ENCODE measurements around the gene TMEM117. TPM values are rescaled to one million over a fixed set of nuclear protein-coding genes. Genes with fewer than 3 reads are reported as not detected.
A peak's percentile ranks its signal among the peaks of the same experiment; 100 is the strongest.
"Not testable (repeated sequence)": the region's sequence is repeated elsewhere in the genome, so short reads cannot be mapped to it uniquely, and the experiment has no call there.

Gene TMEM117
- polyA plus RNA-seq, 1 experiment, result 4.3 TPM

DNA sequence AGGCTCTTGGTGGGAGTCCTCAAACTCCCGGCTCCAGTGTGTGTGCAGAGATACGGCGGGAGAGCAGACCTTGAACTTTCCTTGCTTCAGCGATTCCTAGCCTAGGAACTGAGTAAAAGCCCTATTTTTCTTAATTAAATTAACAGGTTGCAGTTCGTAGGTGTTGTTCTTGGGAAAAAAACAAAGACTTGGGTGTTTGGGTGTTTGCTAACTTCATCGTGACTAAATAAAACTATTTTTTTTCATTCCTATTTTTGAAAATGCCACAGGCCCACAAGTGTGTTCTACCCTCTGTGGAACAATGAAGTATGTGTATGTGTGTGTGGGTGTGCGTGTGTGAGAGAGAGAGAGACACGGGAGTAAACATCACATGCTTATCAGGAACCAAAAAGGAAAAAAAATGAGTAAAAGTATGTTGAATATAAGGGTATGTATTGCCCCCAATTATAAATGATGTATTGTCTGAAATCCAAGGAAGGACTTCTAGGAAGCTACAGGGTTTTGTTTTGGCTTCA, 651 bp downstream of the TMEM117 start:
- peak; percentile 3 for DNase-seq (ENCODE audit: low read depth)
- no peaks in the 10 kb centered on the region for H3K36me3 ChIP-seq (ENCODE audit: control insufficient read depth, insufficient read depth, low read length)
- peak overlapping the region; percentile 66 for H3K4me3 ChIP-seq (ENCODE audit: low read depth, low read length)
- no peaks in the 10 kb centered on the region for H3K27me3 ChIP-seq (ENCODE audit: control insufficient read depth, insufficient read depth, low read length)
- ChIA-PET CTCF (no interaction called here), POLR2A (no interaction called here)
- TF ChIP-seq, protein P1, sequence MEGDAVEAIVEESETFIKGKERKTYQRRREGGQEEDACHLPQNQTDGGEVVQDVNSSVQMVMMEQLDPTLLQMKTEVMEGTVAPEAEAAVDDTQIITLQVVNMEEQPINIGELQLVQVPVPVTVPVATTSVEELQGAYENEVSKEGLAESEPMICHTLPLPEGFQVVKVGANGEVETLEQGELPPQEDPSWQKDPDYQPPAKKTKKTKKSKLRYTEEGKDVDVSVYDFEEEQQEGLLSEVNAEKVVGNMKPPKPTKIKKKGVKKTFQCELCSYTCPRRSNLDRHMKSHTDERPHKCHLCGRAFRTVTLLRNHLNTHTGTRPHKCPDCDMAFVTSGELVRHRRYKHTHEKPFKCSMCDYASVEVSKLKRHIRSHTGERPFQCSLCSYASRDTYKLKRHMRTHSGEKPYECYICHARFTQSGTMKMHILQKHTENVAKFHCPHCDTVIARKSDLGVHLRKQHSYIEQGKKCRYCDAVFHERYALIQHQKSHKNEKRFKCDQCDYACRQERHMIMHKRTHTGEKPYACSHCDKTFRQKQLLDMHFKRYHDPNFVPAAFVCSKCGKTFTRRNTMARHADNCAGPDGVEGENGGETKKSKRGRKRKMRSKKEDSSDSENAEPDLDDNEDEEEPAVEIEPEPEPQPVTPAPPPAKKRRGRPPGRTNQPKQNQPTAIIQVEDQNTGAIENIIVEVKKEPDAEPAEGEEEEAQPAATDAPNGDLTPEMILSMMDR (IDR thresholded peaks at IDR 0.05; ENCODE audit: insufficient read depth, low read depth, low read length), result no peak

GRCh38 chr12:43840338-43840737, 4.5 kb downstream of the TMEM117 start:
- ChIA-PET CTCF (interaction anchor here (0.8 to 1.3 kb wide), 2 partner anchors 42 to 1108 kb away, joined by 3 read pairs; no protein-coding TSS in a partner anchor), POLR2A (no interaction called here)
- Histone ChIP-seq H3K36me3 (ENCODE audit: control insufficient read depth, insufficient read depth, low read length) (no peaks in the 10 kb centered on the region), H3K4me3 (ENCODE audit: low read depth, low read length) (no peak overlapping the region), H3K27me3 (ENCODE audit: control insufficient read depth, insufficient read depth, low read length) (no peaks in the 10 kb centered on the region)
- no peak for DNase-seq (ENCODE audit: low read depth)
- TF ChIP-seq, protein P1 (IDR thresholded peaks at IDR 0.05; ENCODE audit: insufficient read depth, low read depth, low read length), result no peak

- Histone ChIP-seq H3K4me3 (ENCODE audit: low read depth, low read length) (no peak overlapping the region), H3K36me3 (ENCODE audit: control insufficient read depth, insufficient read depth, low read length) (no peaks in the 10 kb centered on the region), H3K27me3 (ENCODE audit: control insufficient read depth, insufficient read depth, low read length) (no peaks in the 10 kb centered on the region)
- ChIA-PET CTCF (interaction anchor here (1.3 kb wide), 1 partner anchor 41 kb away, joined by 3 read pairs; no protein-coding TSS in a partner anchor), POLR2A (no interaction called here)
- DNase-seq (ENCODE audit: low read depth), result no peak
- TF ChIP-seq, protein P1 (IDR thresholded peaks at IDR 0.05; ENCODE audit: insufficient read depth, low read depth, low read length), result no peak
These were observed 5.4 kb downstream of the TMEM117 start for GRCh38 chr12:43841253-43841652.

DNA sequence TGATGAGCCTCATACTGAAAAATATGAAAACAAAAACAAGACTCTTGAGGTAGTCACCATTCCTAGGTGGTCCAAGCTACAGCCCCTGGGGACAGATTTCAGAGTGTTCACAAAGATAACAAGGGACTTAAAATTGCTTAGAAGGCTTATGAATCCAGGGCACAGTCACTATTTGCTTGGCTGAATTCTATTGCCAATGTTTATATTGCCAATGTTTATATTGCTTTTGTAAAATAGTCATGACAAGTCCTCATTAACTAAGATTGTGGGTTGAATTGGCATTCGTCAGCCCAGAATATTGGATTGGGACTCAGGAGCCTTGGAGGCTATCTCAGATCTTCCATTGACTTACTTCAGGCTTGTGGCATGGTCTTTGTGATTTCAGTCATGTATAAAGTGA, 6.4 kb downstream of the TMEM117 start:
- DNase-seq (ENCODE audit: low read depth), result no peak
- ChIA-PET POLR2A (no interaction called here), CTCF (interaction anchor here (1.1 kb wide), 1 partner anchor 26 kb away, joined by 3 read pairs; no protein-coding TSS in a partner anchor)
- no peak overlapping the region for H3K4me3 ChIP-seq (ENCODE audit: low read depth, low read length)
- TF ChIP-seq, protein P1 (IDR thresholded peaks at IDR 0.05; ENCODE audit: insufficient read depth, low read depth, low read length), result no peak
- H3K27me3 ChIP-seq (ENCODE audit: control insufficient read depth, insufficient read depth, low read length), result no peaks in the 10 kb centered on the region
- H3K36me3 ChIP-seq (ENCODE audit: control insufficient read depth, insufficient read depth, low read length), result no peaks in the 10 kb centered on the region

- H3K36me3 ChIP-seq (ENCODE audit: control insufficient read depth, insufficient read depth, low read length); H3K4me3 ChIP-seq (ENCODE audit: low read depth, low read length); POLR2A ChIA-PET; H3K27me3 ChIP-seq (ENCODE audit: control insufficient read depth, insufficient read depth, low read length): not testable (repeated sequence)
- CTCF ChIA-PET, result interaction anchor here (0.5 kb wide), 1 partner anchor 24 kb away, joined by 3 read pairs; no protein-coding TSS in a partner anchor
- peak; percentile 10 for DNase-seq (ENCODE audit: low read depth)
These were observed 11.7 kb downstream of the TMEM117 start for GRCh38 chr12:43847425-43848225.
